HS-5 (cell line): ENCODE measurements around the gene DPT.

Source experiments
- DNase-seq: peaks from one replicate; pipeline ENCODE4 v3.0.0-alpha.2; 2012; ENCODE audit warnings: low read depth

DPT gene

DNA sequence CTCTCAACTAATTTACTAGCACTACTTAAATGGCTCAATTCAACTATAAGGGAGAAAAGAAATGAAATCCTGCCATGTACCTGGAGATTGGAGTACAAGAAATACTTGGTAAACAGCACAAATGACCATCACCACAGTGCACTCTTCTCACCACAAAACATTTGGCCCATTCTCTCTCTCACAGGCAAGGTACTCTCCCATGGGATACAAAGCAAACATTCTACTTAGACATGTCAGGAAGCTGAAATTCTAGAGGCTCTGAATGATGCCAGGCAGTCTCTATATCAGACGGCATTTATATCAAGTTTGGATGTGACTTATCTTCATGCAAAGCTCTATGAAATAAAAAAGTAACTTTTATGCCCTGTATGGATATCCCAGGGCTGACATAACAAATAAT is 72.5 kb downstream of the DPT start:
- DNase-seq = no peak

DNA sequence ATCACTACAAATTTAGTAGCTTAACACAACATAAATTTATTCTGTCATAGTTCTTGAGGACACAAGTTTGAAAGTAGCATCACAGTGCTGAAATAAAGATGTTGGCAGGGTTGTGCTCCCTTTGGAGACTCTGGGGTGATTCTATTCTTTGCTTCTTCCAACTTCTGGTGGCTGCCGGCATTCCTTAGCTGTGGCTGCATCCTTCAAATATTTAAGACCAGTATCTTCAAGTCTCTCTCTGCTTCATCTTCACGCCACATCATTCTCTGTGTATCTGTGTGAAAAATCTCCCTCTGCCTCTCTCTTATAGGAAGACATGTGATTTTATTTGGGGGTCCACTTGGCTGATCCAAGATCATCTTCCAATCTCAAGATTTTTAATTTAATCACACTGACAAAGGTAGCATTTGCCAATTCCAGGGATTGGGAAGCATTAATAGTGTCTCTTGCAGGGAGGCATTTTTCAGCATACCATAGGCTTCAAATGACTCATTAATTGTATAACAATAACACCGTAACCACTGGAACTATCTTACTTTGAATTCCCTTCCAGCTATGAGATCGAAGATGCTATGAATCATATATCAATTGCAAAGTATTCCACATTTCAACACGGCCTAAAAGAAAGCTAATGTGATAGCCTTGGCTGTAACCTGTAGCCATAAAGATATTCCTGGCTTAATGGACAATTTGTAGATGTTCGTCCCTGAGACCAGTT is 74.6 kb downstream of the DPT start:
- DNase-seq = peak; percentile 50

DNA sequence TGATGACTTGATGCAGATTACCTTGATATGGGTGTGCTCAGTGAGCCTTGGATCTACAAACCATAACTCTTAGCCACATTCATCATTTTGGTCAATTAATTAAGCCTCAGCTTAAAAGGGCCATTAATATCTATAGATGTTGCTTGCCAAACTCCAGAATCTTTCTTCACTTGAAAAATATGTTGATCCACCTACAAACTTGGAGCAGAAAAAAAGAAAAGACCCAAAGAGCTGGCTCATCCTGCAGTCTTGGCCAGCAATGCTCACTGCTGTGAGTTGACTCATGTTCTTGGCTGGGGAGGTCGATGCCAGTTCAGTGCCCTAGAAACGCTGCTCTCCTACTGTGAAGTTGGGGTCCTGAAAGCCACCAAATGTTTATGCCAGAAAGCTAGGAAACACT is 75.4 kb downstream of the DPT start:
- DNase-seq = no peak

DNA sequence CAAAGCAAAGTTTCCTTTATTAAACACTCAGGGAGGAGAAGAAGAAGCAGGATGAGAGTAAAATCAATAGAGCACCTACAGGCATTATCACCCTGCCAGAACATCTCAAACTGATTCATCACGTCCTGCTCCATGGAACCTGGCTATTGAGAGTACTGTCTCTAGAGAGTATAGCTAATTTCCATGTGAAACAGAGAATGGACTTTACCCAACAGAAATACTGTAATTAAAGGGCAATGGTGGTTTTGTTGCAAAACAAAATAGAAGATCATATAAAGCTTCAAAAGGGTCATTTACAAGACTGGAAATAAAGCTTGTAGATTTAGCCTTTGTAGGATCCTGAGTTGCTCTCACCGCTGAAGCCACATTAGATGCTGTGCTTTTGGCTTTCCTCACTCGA is 83.3 kb downstream of the DPT start:
- DNase-seq = no peak
